GM12801 (cell line): ENCODE data around the gene ASMTL.

Source experiments
- CTCF ChIP-seq: IDR thresholded peaks from one replicate; pipeline ENCODE4 v1.5.1; 2011; ENCODE audit warnings: control low read depth; ENCODE audit not compliant: insufficient read length; ENCODE audit errors: extremely low read depth

ASMTL gene

GRCh38 chrX:1359477-1359873 is 93.2 kb downstream of the ASMTL start:
- TF ChIP-seq CTCF: no peak

DNA sequence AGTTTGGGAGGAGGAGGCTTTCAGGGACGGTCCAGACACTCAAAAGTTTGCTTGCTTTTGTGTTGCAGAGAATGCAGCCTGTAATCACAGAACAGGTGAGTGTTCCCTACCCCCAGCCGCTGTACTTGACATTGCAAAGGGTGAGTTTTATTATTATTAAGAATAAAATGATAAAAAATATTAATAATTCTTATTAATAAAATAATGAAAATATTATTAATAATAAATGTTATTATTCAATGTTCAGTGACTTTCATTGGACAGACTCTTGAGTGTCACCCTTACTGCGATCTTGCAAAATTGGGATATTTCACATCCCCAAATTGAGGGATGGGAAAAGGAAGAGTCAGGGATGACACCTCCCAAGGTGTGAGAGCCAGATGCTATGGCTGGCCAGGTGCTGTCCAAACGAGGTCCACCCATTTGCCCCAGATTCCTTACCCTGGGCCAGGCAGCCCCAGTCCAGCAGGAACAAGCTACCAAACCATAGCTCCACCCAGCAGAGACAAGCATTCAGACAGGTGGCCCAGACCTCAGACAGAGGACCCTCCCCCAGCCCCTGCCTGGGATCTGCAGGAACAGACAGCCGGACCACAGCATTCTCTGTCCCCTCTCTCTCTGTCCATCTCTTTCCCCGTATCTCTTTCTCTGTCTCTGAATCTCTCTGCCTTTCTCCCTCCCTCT is 93.8 kb downstream of the ASMTL start:
- no peak for TF ChIP-seq CTCF

DNA sequence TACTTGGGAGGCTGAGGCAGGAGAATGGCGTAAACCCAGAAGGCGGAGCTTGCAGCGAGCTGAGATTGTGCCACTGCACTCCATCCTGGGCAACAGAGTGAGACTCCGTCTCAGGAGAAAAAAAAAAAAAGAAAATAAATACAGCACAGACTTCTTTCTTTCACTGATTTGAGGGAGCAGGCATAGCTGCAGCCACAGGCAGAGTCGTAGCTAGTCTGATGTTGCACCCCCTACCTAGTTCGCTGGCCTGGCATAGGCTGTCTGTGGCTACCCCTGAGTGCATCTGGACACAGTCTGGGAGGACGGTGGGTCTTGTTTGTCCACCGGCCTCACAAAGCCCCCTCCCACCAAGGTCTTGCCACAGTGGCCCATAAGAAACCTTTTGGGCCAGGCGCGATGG is 94.7 kb downstream of the ASMTL start:
- TF ChIP-seq CTCF: no peak

GRCh38 chrX:1355131-1356046 is 97.3 kb downstream of the ASMTL start:
- no peak for TF ChIP-seq CTCF

GRCh38 chrX:1354036-1355019 is 98.4 kb downstream of the ASMTL start:
- TF ChIP-seq CTCF: no peak
